GM21737 (cell line): ENCODE results near the gene ZNF780A.
"Not testable (repeated sequence)": the region's sequence is repeated elsewhere in the genome, so short reads cannot be mapped to it uniquely, and the experiment has no call there.

Experiments
- ATAC-seq: cut with Tn5 transposase; IDR thresholded peaks from one replicate; pipeline ENCODE4 v1.9.1; 2021; ENCODE audit warnings: mild to moderate bottlenecking, moderate library complexity; ENCODE audit not compliant: unreplicated experiment

ZNF780A gene

DNA sequence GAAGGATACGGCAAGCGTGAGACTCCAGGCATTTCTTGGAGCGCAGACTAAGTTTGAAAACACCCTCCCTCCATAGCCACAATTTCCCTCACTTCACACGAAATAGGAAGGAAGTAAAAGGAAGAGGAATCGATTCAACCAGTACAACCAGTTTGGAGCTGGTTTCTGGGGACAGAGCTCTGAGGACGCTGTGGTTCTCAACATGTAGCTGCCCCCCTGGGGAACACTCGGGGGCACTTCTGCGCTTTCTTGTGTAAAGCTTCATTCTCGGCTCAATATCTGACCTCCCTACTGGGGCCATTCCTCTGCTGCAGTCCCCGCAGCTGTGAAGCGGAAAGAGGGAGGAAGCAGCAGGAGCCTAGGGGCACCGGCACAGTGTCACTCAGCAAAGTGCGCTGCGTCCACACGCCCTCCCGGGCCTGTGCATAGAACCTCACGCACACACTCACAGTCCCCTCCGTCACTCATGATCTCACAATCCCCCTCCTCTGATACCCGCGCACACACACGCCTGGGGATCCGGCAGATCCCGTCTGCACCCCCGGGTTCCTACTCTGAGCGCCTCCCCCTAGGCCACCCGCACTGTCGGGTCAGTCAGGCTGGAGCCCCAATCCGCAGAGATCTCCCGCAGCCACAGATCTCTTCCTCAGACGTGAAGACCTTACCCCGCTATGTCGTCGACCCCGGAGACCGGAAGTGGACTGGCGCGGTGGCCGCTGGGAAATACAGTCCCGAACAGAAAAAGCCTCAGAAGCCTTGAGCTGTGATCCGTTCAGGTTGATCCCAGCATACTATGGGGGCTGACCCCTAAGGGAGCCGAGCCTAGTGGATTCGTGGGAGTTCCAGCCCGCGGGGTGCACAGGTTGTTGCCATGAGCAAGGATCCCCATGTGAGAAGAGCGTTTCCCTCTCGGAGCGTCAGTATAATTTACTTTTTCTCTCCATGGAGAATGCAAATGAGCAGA, at the start of gene ZNF780A:
ZNF780A (minus strand) TSS at position 703 of the 964 bp plus-strand sequence. CDS start 6,190 bp downstream, outside the sequence.
- ATAC-seq: peak; percentile 83

DNA sequence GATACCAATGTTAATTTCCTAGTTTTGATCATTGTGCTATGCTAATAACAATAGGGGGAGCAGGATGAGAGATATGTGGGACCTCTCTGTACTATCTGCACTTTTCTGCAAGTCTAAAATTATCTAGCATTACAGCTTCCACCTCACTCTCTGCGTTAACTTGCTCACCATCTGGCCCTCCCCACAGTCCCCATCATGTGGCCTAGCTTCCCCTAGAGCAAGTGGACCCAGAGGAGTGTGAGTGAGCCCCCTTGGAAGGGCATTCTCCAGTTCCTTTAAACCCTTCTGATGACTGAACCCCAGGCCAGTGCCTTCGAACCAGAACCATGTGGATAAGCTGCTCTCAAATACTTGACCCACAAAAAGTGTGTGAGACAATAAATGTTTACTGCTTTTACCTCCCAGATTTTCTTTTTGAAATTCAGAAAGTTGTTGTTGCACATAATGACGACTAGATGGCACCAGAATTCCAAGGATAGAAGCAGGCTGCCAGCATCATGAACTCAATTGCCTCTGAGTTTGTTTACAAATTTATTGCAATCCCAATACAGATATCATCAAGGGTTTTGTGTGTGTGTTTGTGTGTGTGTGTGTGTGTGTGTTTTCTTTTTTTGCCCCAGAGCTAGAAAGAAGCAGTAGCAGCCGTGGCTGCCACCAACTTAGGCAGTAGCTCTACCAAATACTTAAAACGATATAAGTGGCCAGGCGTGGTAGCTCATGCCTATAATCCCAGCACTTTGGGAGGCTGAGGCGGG, 49.0 kb upstream of the ZNF780A start:
- no peak for ATAC-seq

DNA sequence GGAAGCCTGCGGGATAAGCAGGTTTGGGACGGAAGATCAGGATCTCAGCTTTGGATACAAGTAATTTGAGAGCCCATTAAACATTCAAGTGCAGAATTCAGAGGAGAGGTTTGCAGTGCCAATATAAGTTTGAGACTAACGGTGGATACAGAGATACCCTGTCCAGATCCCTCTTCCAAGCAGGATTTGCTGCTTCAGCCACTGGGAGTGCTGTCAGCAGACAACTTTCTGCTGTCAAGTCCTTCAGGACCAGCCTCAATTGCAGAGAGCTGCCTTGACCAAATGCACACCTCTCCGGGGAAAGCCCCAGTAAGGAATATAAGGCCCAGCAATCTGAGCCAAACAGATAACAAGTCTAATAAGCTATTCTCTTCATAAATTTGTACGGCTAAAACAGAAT, 46.1 kb upstream of the ZNF780A start:
- ATAC-seq: no peak

DNA sequence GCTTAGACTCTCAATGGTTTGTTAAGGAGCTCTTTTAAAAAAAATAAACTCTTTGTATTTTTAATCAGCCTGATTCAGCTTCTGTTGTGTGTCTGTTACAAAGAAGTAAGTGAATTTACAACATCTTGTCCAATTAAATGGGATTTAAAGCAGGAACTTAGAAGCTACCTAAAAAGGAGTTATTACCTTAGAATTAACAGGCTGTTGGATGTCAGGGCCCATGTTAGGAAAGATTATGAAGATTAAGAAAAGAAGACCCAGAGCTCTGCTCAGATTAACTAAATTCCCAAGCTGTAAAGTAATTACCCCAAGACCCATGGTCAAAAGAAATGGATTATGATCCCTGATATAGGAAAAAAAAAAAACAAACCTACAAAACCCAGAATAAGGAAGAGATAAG, 44.1 kb upstream of the ZNF780A start:
- ATAC-seq: no peak

DNA sequence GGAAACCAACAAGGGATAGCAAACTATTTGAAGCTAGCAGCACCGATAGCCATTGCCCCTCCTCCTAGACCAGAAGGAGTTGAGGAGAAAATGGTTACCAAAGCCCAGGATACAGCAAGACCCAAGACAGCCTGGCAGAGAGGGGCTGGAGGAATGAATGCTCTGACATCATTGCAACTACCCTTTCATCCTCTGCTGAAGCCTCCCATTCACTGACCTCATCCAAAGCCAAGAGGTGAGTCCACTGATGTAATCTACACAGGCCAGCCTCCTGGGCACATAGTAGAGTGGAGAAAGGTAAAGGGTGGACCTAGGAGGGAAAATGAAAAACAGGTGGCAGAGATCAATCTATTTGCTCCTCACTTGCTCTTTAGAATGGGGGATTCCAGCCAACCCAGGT, 42.7 kb upstream of the ZNF780A start:
- ATAC-seq: no peak

DNA sequence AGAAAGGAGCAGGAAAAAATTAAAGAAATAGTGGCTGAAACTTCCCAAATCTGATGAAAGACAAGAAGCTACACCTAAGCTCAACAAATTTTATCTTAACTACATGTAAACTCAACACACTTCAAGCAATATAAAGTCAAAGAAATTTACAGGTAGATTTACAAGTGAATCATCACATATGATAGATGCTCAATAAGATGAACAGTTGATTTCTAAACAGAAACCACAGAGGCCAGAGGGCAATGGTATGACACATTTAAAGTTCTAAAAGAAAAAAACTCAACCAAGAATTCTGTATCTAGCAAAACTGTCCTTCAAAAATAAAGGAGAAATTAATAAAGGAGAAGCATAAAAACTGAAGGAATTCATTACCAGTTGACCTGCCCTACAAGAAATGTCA, 39.3 kb upstream of the ZNF780A start:
- no peak for ATAC-seq

DNA sequence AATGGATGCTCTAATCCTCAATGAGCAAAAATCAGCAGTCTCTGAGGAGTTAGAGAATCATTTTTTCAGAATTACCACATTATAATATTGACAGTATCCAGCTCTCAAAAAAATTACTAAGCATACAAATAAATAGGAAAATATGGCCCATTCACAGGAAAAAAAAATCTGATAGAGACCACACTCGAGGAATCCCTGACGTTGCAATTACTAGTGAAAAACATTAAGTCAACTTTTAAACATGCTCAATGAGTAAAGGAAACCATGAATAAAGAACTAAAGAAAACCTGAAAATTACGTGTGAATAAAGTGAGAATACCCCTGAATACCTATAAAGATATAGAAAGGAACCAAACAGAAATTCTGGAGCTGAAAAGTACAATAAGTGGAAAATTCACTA, 38.7 kb upstream of the ZNF780A start:
- ATAC-seq: no peak

DNA sequence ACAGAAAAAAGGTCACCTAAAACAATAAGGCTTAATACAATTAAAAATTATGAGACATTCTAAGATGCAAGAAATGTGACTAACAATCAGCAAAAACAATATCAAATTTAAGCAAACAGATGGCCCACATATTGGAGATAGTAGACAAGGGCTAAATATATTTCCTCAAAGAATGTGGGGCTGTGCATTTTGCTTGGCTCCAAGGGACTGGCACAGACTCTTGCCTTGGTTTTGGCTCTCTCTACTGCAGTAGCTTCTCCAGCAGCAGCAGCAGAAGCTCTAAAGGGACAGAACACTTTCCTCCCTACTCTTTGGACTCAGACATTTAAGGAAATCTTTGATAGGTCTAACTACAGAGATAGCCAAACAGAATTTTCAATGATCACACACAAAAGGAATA, 38.2 kb upstream of the ZNF780A start:
- ATAC-seq: no peak

DNA sequence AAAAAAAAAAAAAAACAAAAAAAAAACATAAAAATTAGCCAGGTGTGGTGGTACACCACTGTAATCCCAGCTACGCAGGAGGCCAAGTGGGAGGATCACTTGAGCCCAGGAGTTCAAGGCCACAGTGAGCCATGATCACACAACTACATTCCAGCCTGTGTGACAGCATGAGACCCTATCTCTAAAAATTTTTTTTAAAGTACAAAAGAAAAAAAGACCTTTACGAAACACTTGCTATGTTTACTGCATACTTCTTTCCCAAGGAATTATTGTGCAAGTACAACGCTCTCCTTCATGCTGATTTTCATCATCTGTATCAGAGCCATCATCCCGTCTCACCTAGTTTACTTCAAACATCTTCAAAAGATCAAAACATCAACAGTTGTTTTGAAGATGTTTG, 28.6 kb upstream of the ZNF780A start:
- no peak for ATAC-seq

DNA sequence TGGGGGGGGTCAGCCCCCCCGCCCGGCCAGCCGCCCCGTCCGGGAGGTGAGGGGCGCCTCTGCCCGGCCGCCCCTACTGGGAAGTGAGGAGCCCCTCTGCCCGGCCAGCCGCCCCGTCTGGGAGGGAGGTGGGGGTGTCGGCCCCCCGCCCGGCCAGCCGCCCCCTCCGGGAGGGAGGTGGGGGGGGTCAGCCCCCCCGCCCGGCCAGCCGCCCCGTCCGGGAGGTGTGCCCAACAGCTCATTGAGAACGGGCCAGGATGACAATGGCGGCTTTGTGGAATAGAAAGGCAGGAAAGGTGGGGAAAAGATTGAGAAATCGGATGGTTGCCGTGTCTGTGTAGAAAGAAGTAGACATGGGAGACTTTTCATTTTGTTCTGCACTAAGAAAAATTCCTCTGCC, 27.9 kb upstream of the ZNF780A start:
- ATAC-seq: not testable (repeated sequence)

DNA sequence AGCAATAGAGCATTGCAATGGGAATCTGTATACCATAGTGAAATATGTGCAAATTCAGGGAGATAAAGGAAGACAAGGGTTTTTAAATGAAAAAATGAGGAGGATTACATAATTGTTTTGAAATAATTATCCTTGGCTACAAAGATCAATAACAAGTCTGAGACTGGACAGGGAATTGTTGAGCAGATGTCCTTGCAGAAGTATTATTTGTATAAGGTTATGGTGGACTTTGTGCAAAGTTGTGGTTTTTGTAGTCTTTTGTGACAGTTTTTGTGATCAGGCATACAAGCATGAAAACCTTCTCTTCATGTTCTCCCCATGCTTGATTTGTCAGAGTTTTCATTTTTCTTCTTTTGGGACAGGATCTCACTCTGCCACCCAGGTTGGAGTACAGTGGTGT, 25.3 kb upstream of the ZNF780A start:
- ATAC-seq: no peak

DNA sequence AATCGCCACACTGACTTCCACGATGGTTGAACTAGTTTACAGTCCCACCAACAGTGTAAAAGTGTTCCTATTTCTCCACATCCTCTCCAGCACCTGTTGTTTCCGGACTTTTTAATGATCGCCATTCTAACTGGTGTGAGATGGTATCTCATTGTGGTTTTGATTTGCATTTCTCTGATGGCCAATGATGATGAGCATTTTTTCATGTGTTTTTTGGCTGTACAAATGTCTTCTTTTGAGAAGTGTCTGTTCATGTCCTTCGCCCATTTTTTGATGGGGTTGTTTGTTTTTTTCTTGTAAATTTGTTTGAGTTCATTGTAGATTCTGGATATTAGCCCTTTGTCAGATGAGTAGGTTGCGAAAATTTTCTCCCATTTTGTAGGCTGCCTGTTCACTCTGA, 23.4 kb upstream of the ZNF780A start:
- ATAC-seq: not testable (repeated sequence)

DNA sequence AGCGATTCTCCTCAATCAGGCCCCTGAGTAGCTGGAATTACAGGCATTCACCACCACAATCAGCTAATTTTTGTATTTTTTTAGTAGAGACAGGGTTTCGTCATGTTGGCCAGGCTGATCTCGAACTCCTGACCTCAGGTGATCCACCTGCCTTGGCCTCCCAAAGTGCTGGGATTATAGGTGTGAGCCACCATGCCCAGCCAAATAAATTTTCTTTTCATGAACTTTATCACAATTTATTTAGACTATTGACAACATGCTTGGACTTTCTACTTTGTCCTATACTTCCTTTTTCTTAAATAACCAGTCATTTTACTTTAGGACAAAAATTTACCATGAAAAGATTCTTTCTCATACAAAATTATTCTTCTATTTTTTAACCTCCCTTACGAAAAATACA, 21.5 kb upstream of the ZNF780A start:
- ATAC-seq: not testable (repeated sequence)

DNA sequence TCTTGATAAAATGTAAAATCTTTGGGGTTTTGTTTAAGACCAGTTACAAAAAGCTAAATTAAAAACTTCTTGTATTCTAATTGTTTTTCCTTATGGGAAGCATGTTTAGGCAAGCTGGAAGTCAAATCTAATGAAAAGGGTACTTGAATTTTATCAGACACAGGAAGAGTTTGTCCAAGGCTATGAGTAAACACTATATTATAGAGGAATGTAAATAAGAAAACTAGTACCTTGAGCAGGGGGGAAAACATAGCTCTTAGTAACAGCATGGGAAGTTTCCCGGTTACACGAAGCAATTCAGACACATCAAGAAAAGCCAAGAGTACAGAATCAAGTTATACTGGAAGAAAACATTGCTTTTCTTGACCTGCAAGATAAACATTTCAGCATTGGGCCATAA, 19.8 kb upstream of the ZNF780A start:
- no peak for ATAC-seq

DNA sequence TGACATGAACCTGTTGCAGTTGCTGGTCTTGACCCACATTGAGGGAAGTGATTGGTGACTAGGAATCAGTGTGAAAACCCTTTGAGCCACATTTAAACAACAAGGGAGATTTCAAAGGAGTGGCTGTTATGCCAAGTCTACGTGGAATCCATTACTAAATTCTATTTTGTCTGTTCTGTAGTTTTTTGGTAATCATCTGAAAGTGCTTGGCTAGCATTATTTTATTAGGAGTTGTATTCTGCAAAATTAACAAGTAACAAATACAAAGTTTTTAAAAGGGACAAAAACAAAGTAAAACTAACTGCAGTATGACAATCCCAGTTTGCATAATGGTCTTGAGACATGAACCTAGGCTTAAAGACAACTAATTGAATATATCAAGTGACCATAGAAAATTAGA, 14.0 kb upstream of the ZNF780A start:
- ATAC-seq: no peak

DNA sequence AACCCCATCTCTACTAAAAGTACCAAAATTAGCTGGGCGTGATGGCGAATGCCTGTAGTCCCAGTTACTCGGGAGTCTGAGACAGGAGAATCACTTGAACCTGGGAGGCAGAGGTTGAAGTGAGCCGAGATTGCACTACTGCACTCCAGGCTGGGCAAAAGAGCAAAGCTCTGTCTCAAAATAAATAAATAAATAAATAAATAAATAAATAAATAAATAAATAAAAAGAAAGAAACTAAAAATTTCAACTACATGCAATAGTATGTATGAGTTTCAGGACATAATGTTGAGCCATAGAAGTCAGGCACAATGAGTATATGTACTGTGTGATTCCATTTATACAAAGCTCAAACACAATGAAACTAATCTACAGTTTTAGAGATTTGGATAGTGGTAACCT, 12.9 kb upstream of the ZNF780A start:
- ATAC-seq: no peak

DNA sequence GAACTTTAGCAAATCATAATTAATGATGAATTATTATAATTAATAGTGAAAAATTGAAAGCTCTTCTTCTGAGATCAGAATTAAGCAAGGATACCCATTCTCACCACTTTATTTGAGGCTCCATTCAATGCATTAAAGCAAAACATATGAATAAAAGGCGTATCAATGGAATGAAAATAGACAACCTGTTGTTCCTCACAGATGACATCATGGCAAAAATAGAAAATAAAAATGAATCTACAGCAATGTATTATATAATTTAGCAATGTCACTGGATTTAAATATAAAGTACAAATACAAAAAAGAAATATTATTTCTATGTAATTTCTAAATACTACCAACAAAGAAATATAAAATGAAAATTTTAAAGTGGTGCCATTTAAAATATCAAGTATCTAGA, 11.1 kb upstream of the ZNF780A start:
- ATAC-seq: no peak

DNA sequence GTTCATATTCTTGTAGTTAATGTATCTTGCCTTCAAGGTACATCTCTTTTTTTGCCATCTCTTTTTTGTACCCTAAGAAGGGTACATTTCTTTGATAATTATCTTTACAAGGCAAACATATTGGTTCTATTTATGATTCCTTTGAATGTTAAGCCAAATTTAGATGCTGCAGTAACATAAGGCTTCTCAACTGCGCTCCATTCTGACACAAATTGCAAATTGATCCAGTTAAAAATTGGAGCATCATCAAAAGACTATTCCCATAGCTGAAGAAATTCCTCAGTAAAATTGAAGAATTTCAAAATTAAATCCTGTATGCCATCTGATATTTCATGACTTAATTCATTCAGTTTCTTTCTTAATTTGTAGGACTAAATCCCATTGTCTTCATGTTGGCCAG, 2.7 kb upstream of the ZNF780A start:
- no peak for ATAC-seq

DNA sequence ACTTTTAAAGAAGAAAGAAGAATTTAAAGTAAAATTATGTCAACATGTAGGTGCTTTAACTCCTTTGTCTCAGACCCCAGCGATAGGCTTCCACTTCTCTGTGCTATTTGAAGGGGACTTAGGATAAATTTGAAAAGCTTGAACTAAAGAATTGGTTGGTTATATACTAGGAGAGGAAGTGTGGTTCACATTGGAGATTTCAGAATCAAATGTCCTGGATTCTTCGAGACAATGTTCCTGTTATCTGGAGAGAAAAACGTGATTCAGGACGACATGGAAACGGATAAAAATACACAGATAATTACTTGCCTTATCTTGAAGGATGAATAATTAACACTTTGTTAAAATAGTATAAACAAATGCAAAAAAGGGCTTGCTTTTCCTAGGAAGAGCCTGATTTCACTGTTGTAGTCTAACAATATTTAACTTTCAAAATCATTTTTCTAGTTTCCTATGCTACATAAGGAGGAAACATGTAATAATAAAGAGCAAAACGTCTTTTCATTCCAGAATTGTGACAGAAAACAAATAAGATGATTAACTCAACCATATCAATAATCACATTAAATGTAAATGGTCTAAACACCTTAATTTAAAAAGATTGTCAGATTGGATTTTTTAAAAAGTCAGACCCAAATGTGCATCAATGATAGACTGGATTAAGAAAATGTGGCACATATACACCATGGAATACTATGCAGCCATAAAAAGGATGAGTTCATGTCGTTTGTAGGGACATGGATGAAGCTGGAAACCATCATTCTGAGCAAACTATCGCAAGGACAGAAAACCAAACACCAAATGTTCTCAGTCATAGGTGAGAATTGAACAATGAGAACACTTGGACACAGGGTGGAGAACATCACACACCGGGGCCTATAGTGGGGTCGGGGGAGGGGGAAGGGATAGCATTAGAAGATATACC, 724 bp upstream of the ZNF780A start:
- no peak for ATAC-seq

DNA sequence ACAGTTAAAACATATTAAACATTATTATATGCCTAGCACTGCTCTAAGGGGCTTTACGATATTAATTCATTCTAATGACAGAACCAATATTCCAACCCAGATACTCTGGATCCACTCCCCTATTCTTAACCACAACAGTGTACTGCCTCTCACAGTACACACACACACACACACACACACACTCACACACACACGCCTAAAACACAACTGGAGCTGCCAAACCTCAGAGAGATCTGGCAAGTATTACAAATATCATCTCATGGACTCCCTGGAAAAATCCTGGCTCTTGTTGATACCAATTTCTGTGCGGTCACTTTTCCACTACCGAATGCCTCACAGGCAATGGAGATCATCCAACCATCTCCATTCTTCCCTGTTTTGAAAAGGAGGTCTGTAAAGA, 1.3 kb downstream of the ZNF780A start:
- no peak for ATAC-seq
